SW 1271 (cell line): Measurements from ENCODE around the gene FGF19.

ENCODE experiments used
- DNase-seq, 2 experiments: peaks; one replicate each; lab custom pipeline; 2025; lab: John Stamatoyannopoulos, UW

The FGF19 gene

DNA sequence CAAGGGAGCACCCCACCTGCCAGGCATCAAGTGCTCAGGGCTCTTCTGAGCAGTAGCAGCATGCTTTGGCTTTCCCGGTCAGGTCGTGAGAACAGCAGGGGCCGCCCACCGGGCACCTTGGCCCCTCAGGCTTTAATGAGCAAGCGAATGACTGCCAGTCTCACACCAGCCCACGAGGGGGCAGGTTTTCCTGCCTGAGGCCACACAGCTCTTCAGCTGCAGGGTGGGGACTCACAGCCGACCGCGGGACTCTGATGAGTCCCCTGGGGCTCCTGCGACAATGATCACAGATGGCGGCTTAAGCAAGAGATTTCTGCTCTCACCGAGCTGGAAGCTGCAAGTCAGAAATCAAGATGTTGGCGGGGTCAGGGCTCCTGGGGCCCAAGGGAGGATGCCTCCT is 14.3 kb upstream of the FGF19 start:
- no peak for DNase-seq

DNA sequence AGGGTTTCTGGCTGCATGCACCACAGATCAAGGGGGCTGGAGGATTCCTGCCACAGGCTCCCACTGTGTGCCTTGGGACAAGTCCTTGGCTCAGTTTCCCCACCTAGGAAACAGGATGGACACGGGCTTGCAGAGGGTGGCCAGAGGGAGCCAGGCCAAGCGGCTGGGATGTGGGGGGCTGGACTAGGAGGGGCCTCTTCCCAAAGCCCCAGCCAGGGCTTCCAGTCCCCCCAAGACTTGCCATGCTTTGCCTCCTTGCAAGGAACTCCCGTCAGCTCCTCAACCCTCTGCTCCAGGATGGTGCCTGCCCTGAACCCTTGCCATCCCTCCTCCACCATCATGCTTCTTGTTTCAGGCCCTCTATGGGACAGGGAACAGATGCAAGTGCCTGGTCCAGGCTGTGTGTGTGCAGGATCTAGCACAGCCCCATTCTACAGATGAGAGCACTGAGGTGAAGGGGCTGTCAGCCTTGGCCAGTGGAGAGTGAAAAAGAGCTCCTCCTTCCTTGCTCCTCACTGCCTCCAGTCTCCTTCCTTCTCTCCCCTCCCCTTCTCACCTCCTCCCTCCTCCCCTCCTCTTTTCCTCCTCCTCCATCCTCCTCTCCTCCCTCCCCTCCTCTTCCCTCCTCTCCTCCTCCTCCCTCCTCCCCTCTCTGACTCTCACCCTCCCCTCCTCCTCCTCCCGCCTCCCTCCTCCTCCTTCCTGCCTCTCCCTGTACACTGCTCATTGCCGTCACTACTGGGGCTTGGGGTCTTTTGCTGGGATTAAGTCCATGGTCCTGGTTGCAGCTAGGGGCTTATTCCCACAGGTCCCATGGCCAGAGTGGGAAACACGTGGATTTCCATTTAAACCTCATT is 13.3 kb upstream of the FGF19 start:
- DNase-seq = no peak

DNA sequence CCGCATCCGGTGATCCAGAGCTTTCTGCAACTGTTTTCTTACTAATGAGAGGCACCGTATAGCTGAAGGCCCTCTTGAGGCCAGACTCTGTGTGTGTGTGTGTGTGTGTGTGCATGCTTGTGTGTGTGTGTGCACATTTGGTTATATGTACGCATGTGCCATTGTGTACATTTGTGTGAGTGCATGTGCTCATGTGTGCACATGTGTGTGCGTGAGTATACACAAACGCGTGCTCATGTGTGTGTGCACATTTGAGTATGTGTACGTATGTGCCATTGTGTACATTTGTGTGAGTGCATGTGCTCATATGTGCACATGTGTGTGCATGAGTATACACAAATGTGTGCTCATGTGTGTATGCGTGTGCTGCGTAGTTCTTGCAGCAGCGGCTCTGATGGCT is 12.3 kb upstream of the FGF19 start:
- no peak for DNase-seq

DNA sequence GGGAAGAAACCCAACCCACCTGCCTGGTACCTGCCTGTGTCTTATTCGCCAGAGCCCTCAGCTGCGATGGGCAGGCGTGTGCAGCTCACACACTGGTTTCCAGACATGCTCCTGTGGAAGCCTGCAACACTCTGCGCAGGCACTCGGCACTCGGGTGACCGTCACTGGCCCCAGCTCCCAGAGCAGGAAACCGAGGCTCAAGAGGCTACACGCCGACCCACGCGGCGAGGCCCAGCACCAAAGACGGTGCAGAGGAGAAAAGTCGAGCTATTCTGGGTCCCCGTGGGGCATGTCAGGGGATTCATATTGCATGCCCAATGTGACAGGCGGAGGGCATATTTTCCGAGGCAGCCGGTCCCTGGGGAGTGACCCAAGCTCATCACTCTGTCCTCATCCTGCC is 11.6 kb upstream of the FGF19 start:
- no peak for DNase-seq

DNA sequence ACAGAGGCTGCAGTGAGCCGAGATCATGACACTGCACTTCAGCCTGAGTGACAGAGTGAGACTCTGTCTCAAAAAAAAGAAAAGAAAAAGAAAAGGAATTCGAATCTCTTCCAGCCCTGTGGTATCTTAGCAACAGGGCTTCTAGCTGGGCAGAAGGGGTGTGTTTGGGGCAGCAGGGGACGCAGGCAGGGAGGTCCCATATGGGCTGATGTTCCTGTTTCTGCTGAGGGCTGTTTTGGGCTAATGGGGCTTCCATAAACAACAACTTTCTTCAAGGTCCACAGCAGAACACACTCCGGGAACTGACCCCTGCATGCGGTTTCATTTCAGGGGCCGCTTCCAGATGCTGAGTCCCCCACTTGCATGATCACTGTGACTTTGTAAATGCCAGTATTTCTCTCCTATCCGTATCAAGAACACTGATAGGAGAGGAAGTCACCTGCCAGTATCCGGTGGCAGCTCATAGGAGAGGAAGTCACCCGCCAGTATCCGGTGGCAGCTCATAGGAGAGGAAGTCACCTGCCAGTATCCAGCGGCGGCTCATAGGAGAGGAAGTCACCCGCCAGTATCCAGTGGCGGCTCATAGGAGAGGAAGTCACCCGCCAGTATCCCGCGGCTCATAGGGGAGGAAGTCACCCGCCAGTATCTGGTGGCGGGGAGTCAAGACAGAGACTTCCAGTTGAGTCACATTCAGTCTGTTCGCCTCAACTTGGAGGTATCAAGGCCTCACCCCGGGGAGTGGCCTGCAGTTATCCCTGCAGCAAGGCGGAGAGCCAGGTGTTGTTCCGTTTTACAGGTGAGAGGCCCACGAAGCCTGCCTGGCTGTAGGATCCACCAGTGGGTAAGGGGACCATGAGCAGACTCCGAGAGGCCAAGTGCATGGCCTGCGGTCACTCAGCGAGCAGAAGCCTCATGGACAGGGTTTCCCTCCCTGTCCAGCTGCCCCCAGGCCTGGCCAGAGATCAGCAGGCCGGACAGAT is 8.3 kb upstream of the FGF19 start:
- DNase-seq = no peak

DNA sequence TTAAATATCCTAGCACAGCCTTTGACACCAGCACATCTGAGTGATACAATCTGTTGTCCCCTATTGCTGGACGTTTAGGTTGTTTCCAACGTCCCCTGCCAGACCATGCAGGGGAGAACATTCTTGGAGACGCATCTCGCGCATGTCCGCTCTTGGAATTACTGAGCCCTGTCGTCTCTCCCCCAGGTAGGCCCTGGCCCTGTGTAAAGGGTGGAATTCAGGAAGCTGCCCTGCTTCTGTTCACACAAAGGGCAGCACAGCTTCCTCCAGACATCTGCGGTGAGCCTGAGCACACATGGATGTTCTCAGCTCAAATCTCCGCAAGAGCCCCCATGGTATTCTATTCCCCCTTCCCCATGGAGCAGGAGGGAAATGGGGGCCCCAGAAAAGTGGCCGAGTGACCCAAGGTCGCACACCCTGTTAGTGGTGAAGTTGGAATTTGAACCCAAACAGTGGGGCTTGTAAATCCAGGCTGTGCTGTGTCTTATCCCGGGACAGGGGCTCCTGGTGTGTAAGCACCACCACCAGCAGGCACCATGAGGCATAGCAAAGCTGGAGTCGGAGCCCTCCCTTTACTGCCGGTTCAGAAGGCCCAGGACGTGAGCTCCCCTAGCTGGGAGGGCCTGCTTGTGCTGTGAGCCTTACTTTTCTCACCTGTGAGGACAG is 5.0 kb upstream of the FGF19 start:
- DNase-seq = no peak

DNA sequence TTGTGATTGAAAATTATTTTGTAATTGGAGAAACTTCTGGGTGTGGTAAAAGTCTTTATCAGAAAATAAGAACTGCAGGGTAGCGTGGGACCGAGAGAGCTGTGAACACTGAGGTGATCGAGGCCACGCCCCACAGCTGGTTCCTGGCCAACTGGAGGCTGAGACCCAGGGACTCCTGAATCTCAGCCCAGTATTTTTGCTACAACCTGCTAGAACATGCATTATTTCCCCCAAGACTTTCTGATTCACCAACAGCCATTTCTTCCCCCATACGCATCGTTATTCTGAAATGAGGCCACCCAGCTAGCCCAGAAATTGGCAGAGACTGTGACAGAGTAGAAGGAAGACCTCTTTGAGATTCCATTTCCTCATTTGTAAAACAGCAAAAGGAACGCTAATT is 3.4 kb upstream of the FGF19 start:
- DNase-seq = no peak

DNA sequence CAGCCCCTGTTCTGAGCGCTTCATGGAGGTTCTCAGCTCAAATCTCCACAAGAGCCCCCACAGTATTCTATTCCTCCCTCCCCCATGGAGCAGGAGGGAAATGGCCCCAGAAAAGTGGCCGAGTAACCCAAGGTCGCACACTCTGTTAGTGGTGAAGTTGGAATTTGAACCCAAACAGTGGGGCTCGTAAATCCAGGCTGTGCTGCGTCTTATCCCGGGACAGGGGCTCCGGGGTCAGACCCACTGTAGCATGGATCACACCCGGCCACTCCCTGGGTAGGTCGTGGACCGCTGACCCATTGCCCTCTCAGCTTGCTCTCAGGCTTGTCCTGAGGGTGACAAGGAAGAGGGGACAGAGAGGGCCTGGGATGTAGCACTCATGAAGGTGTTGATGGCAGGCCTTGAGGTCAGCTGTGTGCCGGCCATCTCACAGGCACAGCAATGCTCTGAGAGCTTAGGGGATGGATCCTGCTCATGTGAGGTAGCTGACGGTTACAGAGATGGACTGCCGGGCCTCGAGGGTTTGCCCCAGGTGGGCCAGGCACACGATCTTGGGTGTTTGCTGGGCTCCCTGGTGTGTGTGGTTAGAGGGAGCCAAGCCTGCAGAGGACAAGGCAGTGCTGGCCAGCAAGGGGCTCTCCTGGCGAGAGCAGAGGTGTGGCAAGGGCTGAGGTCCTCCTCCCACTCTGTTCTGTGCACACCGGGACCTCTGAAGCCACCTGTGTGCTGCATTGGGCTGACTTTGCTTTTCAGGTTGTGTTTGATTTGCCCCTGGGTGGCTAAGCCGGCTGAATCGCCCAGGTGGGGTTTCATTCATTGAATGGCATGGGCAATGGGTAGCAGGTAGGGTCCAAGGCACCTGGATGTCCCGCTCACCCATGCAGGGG is 2.3 kb upstream of the FGF19 start:
- no peak for DNase-seq

DNA sequence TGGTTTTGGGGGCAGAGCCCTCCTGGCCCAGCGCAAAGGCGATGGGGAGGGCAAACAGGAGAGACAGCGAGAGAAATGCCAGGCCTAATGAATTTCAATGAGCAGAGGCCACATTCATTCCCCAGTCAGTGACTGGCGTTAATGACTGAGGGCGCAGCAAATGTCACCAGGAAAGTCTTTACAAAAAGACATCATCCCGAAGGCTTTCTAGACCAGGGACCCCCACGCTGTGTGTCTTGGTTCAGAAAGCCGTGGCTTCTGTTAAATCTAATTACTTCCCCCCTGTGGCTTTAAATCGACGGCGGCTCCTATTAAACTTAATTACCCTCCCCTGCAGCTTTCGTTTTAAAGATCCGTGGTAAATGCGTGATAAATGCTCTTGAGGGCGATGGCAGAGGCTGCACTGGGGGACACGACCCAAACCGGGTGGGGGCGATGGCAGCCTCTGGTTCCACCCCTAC is 1.6 kb upstream of the FGF19 start:
- no peak for DNase-seq

DNA sequence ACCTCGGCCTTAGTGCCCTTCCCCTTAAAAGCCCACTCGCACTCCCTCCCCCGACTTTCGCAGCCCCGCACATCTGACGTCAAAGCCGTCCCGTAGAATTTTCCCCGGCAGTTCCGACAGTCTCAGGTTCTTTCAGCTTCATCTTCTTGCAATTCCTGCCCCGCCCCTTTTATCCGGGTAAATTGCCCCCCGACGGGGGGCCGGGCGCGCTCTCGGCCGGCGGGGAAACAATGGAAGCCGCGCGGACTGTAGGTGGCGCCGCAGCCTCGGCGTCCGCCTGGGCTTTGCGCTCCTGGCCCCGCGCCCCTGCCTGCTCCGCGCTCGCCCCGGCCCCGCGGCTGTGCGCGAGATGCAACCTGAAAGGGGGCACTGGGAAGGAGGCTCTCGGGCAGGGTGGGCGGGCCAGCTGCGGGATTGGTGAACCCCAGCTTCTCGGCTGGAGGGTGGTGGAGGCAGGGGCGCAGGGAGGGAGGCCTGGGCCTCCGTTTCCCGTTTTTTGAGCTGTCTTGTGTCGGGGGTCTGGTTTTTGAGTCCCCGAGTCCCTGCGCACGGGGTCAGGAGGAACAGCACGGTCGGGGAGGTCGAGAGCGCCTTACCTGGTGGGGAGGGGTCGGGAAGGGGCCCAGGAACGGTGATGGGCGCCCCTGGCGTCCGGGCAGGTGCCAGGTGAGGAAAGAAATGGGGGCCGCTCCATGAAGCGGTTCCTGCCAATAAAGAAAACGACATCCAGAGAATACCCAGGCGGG is 859 bp upstream of the FGF19 start:
- DNase-seq = no peak

DNA sequence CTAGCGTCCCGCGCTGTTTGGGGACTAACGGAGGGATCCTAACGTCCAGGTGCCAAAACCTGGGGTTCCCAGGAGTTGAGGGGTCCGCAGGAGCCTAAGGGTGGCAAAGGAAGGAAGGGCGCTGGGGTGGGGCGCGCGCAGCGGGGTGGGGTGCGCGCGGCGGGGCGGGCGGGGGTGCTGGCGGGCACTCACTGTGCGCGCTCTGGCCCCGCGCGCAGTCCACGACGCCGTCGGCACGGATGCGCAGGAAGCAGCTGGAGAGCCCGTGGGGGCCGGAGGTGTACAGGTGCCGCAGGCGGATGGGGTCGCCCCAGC is 412 bp downstream of the FGF19 start:
- no peak for DNase-seq

DNA sequence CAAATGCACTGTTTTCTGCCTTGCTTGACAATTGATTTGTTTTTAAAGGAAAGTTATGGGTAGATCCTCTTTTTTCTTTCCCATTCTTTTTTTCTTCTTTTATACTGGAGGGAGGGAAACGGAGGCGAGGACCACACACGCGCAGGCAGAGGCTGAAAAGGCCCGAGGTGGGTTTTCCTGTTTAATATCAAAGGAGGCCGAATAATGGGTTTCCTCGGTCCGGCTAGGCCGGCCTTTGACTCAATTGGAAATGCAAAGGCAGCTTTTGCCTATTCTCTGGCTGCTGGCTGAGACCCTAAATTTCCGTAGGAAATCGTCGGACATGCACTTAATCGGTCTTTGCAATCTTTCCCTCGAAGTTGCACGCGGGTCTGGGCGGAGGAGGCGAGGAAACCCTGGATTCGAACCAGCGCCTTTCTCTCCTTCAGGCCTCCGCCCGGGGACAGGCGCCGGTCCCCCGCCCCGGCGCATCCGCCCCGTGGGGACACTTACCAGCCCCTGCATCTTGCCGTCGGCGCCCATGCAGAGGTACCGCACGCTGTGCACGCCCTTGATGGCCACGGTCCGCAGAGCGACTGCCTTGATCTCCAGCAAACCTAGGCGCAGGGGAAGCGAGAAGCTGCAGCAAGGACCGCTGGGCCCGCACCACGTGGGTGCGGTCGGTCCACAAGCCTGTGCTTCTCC is 911 bp downstream of the FGF19 start:
- DNase-seq = no peak

DNA sequence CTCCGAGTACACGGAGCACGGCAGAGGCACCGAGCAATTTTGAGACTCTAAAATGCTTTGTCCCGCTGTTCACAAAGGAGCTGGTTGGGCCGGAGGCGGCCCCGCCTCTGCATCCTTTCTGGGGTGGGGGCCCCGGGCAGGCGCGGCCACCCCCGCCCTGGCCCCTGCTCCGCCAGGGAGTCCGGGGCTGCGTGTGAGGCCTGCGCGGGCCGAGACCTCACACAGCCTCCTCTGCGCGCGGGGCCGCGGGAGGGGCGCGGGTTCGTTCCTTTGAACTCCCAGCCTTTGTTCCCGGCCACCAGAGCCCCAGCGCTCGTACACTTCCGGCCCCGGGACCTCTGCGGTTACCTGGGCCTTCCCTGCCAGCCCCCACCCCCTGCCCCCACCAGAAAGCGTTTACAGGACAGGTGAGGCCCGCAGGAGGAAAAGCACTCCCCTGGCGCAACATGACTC is 1.6 kb downstream of the FGF19 start:
- no peak for DNase-seq

DNA sequence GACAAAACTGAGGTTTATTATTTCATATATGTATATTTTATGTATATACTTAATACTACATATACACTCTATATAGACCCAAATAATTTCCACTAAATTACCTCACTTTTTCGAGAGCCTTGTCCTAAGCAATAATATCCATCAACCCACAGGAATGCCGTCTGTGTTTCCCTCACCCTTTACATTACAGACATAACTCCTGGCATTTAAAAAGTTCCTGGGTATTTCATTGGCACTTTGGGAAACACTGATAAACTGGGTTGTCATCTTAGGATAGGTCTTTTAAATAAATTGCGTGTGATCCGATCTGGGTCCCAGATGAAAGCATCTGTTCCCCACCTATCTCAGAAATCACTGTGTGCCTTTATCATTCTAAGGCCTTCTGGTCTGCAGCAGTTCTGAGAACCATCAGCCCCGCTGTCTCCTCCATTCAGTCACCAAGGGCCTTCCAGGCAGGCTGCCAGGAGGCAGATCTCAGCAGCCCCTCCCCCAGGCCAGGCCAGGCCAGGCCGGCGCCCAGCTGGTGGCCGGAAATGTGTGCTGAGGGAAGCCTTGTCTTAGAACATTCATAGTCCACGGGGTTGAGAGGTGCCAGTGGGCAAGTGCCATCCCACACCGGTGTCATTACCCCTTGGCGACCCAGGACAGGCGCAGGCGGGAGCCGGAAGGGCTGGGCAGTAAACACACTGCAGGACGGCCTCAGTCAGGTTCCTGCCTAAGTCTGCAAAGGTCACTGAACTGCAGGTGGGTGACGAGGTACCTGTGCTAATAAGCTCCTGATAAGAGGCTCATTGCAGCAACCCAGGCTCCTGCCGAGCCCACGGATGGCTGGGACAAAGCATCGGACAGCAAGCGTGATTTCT is 3.3 kb downstream of the FGF19 start:
- DNase-seq = no peak

DNA sequence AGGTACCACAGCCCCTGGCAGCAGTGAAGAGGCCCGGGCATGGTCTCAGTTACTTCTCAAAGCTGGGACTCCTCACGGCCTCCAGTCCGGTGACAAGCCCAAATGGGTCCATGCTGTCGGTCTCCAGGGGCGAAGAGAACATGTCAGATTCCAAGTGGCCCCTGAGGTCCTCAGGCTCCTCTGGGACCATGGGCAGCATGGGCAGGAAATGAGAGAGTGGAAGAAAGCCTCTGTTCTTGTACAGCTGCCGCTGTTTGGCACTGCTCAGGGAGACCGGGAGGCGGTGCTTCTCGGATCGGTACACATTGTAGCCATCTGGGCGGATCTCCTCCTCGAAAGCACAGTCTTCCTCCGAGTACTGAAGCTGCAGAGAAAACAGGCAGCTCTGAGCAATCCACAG is 4.6 kb downstream of the FGF19 start:
- DNase-seq = no peak

DNA sequence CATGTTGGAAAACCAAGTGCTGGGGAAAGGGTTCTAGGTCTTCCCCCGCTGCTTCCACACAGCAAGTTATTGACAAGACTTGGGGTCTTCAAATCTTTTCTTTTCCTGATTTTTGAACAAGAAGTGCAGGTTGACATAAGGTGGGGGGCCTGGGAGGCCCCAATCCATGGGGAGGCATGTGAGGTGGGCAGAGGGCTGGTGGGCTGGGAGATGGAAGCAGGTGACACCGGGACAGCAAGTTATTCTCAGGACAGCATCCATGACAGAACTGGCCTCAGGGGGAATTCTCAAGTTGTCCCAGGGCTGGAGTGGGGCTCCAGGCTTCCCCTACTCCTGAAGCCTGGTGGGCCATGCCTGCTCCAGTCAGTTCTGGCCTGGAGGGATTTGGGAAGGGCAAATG is 5.5 kb downstream of the FGF19 start:
- DNase-seq = no peak

DNA sequence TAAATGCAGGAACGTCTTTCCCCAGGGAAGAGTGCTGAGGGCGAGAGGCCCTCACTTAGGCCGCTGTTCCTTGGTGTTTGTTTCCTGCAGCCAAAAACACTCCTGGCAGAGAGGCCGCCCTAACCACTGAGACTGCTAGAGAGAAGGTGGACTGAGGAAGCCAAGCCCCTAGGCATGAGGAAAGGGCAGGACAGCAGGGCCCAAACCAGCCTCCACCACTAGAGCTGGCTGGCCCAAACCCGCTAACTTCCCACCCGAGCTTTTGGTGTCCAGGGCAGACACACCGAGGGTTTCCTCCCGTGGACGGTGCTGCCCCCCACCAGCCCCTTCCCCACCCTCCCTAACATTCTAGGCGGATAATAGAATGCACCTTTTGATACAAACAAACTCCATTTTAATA is 6.0 kb downstream of the FGF19 start:
- DNase-seq = no peak

DNA sequence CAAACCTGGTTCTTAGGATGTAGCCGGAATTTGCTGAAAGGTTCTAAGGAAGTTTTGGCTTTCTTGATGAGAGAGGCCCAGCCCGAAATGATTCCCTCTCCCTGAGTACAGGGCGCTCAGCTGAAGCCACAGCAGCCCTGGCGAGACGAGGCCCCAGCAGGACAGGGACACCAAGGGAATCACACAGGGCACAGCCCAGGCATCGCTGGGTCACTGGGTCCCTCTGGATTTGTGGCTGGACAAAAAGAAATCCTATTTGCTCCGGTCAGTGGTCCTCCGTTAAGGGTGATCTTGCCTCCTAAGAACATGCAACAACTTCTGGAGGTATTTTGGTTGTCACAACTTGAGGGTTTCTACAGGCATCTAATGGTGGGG is 6.4 kb downstream of the FGF19 start:
- no peak for DNase-seq

DNA sequence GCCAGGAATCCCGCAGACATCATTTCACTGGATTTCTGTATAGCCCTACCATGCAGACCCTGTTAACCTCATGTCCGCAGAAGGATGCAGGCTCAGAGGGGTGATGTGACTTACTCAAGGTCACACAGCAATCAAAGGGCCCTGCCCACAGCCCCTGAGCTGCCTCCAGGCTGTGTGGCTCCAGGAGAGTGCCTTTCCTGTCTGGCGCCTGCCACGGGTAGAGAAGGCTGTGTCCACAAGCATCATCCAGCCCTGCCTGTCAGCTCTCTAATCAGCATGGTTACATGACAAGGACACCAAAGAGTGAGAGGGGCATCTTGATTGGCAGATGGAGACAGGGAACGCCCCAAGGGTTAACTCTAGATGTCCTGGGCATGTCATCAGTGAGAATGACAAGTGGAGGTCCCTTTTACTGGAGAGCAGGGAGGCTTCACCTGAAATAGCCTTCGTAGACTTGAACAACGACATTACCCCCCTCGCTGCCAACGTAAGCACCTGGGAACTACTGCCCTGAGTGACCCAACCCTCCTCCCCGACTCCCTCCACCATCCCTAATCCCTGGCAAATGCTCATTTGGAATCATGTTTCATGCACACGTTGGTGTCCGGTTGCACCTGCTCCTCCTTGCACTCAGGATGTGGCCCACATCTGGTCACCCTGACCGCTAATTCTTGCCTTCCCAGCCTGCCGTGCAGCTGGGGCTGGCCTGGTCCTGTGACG is 6.9 kb downstream of the FGF19 start:
- DNase-seq = no peak
